Lung (tissue), 12 donors: Measurements from ENCODE around the gene TMEM147. TPM values are rescaled to one million over a fixed set of nuclear protein-coding genes. Genes with fewer than 3 reads are reported as not detected.

Experiments
- ATAC-seq: fragments of 200-7000 bp; cut with Tn5 transposase; one replicate; pipeline ENCODE4 v1.9.1; 2020; ENCODE audit warnings: moderate number of reproducible peaks; ENCODE audit not compliant: insufficient read depth, low FRiP score
- DNase-seq, 3 donors: peaks; one replicate each; pipeline ENCODE4 v3.0.0-alpha.2; 2013 to 2017
- H3K27ac ChIP-seq, 2 donors: one replicate each; pipeline ENCODE4 v1.5.1; 2013; ENCODE audit warnings: mild to moderate bottlenecking in 2 of 2, moderate library complexity in 2 of 2, control low read depth in 1 of 2, inconsistent platforms in 1 of 2, low read depth in 1 of 2, low read length in 1 of 2
- H3K27me3 ChIP-seq, 3 donors: one replicate each; pipeline ENCODE4 v1.5.1; 2013; ENCODE audit warnings: low read length in 2 of 3; ENCODE audit not compliant: control insufficient read depth in 3 of 3, insufficient read depth in 3 of 3
- H3K36me3 ChIP-seq, 4 donors: one replicate each; pipeline ENCODE4 v1.5.1; 2013; ENCODE audit warnings: low read length in 4 of 4, mild to moderate bottlenecking in 1 of 4, moderate library complexity in 1 of 4; ENCODE audit not compliant: control insufficient read depth in 4 of 4, insufficient read depth in 4 of 4
- H3K4me1 ChIP-seq, 5 donors: one replicate each; pipeline ENCODE4 v1.5.1; 2013; ENCODE audit warnings: low read length in 5 of 5, mild to moderate bottlenecking in 2 of 5, moderate library complexity in 1 of 5; ENCODE audit not compliant: control insufficient read depth in 5 of 5, insufficient read depth in 5 of 5
- H3K4me3 ChIP-seq: one replicate; pipeline ENCODE4 v1.5.1; 2013; ENCODE audit warnings: mild to moderate bottlenecking, control low read depth, moderate library complexity
- H3K9ac ChIP-seq, 2 donors: one replicate each; pipeline ENCODE4 v1.5.1; 2013; ENCODE audit warnings: low read length in 2 of 2, control low read depth in 1 of 2; ENCODE audit not compliant: insufficient read depth in 1 of 2
- H3K9me3 ChIP-seq, 4 donors: one replicate each; pipeline ENCODE4 v1.5.1; 2013; ENCODE audit warnings: low read length in 3 of 4, mild to moderate bottlenecking in 1 of 4, moderate library complexity in 1 of 4; ENCODE audit not compliant: control insufficient read depth in 4 of 4, insufficient read depth in 3 of 4
- WGBS, 2 donors: extraction: QIAGEN DNeasy Blood & Tissue Kit; methylation state at CpG; one replicate each; pipeline ENCODE4 v1.1.7; 2013; 5-methylcytosine and 5-hydroxymethylcytosine counted together
- polyA plus RNA-seq, 2 donors: library from polyadenylated mRNA; stranded (reverse); fragments of 200-250 nt; gene quantifications; one replicate each; pipeline ENCODE4 v1.2.1, GENCODE V29; 2013
- total RNA-seq, 2 donors: library from RNA; depleted of rRNA in 1 of 2; stranded (reverse); fragments of >200 nt in 1 of 2; gene quantifications; one replicate each; pipeline ENCODE4 v1.2.1, GENCODE V29; 2014 to 2021
- TF ChIP-seq, protein P1 (sequence below): IDR thresholded peaks from 2 replicates; pipeline ENCODE4 v1.5.1; 2012; ENCODE audit warnings: mild to moderate bottlenecking; ENCODE audit errors: control extremely low read depth, extremely low read depth
- donor health status: control.
- donor health status: control.
- donor health status: Bipolar disorder and iron deficiency.
- donor health status: healthy.
- donor health status: DM: yes; HTN: yes; CAD: no.

Gene TMEM147
- total and polyA plus RNA-seq, 4 donors = 39.0 to 167 (median 124) TPM

DNA sequence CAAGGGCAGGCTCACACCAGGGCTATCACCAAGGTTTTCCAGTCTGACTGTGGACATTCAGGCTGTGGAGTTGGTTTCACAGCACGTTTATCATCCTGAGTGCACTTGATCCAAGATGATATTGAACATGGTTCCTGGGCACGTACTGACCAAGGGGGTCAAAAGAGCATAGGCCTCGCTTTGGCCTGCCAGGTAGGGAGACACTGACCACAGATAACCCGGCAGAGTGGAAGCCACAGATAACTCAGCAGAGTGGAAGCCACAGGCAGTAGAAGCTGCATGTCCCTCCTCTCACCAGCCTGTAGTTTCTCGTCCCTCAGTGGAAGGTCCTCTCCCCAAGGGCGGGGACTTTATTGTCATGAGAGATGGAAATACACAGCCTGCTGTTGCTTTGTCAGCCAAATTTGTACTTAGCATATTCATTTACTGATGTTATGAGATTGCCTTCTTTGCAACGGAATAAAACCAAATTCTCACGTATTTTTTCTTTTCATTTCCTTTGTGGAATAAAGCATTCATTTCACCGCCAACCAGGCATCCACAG lies 46.4 kb upstream of the TMEM147 start:
- peaks cover 0 to 4% (median 0%) of the 10 kb centered on the region in 4 donors for H3K36me3 ChIP-seq
- H3K9me3 ChIP-seq = no peaks in the 10 kb centered on the region
- no peak overlapping the region for H3K9ac ChIP-seq
- WGBS, 2 donors = 81 to 84% methylated on average over 9 of the region's 9 CpGs
- peaks cover 0 to 5% (median 0%) of the 10 kb centered on the region in 5 donors for H3K4me1 ChIP-seq
- H3K4me3 ChIP-seq = no peak overlapping the region
- no peak overlapping the region for H3K27ac ChIP-seq
- ATAC-seq (no peak), DNase-seq (no peak)
- H3K27me3 ChIP-seq = no peaks in the 10 kb centered on the region
- TF ChIP-seq, protein P1, sequence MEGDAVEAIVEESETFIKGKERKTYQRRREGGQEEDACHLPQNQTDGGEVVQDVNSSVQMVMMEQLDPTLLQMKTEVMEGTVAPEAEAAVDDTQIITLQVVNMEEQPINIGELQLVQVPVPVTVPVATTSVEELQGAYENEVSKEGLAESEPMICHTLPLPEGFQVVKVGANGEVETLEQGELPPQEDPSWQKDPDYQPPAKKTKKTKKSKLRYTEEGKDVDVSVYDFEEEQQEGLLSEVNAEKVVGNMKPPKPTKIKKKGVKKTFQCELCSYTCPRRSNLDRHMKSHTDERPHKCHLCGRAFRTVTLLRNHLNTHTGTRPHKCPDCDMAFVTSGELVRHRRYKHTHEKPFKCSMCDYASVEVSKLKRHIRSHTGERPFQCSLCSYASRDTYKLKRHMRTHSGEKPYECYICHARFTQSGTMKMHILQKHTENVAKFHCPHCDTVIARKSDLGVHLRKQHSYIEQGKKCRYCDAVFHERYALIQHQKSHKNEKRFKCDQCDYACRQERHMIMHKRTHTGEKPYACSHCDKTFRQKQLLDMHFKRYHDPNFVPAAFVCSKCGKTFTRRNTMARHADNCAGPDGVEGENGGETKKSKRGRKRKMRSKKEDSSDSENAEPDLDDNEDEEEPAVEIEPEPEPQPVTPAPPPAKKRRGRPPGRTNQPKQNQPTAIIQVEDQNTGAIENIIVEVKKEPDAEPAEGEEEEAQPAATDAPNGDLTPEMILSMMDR = no peak

DNA sequence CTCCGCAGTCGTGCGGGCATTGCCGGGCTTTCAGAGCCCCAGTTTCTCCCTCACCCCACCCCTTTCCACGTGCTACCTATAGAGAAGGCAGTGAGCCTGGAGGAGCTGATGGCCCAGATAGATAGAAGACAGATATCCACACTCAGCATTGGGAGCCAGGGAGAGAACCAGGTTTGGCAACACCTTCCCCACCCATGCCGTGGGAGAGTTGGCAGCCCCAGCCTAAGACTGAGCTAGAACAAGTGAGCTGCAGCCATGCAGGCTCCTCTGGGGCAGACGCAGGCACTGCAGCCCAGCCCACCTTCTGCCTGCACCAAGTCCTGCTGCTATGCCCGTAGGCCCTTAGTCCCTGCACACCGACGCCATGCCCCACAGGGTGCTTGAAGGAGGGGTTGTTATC lies 44.8 kb upstream of the TMEM147 start:
- no peak overlapping the region for H3K27ac ChIP-seq
- no peak for ATAC-seq
- WGBS, 2 donors = 91 to 93% methylated on average over 10 of the region's 10 CpGs
- DNase-seq = no peak
- TF ChIP-seq, protein P1 = no peak
- H3K36me3 ChIP-seq = peaks cover 0 to 4% (median 0%) of the 10 kb centered on the region in 4 donors
- no peak overlapping the region for H3K4me3 ChIP-seq
- no peaks in the 10 kb centered on the region for H3K9me3 ChIP-seq
- no peak overlapping the region for H3K9ac ChIP-seq
- no peaks in the 10 kb centered on the region for H3K27me3 ChIP-seq
- peaks cover 0 to under 1% (median 0%) of the 10 kb centered on the region in 5 donors for H3K4me1 ChIP-seq

- peaks cover 0 to 2% (median 0%) of the 10 kb centered on the region in 3 donors for H3K27me3 ChIP-seq
- 82 to 92% methylated on average over 15 of the region's 15 CpGs for WGBS, 2 donors
- ATAC-seq (no peak), DNase-seq (no peak)
- H3K36me3 ChIP-seq = peaks cover 0 to 4% (median 0%) of the 10 kb centered on the region in 4 donors
- no peaks in the 10 kb centered on the region for H3K9me3 ChIP-seq
- H3K4me3 ChIP-seq = no peak overlapping the region
- no peak overlapping the region for H3K9ac ChIP-seq
- TF ChIP-seq, protein P1 = no peak
- no peak overlapping the region for H3K27ac ChIP-seq
- no peaks in the 10 kb centered on the region for H3K4me1 ChIP-seq
These were observed 43.7 kb upstream of the TMEM147 start for GRCh38 chr19:35501684-35502083.

DNA sequence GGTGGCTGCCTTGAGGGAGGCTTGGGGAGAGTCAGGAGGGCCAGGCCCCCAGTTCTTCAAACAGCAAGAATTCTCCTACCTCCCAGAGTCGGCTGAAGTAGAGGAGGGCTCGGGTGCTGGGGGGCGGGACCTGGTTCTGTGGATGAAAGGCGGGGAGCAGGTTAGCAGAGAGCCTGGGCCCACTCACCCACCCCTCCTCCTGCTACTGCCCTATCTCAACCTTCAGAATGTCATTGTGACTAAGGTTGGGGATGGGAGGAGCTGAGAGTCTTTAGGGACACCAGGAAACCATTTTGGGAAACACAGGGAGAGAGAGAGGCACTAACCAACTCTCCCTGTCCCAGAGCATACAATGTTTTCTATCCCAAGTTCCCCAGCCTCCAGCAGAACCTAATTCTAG lies 42.7 kb upstream of the TMEM147 start:
- ATAC-seq = no peak
- WGBS, 2 donors = 86 to 94% methylated on average over 4 of the region's 4 CpGs
- no peak overlapping the region for H3K9ac ChIP-seq

More for the DNA sequence above, 42.7 kb upstream of the TMEM147 start:
- no peak for DNase-seq
- Histone ChIP-seq H3K4me3 (no peak overlapping the region), H3K27ac (no peak overlapping the region), H3K27me3 (peaks cover 0 to 2% (median 0%) of the 10 kb centered on the region in 3 donors), H3K36me3 (peaks cover 0 to 4% (median 0%) of the 10 kb centered on the region in 4 donors), H3K4me1 (no peaks in the 10 kb centered on the region), H3K9me3 (no peaks in the 10 kb centered on the region)
- TF ChIP-seq, protein P1 = no peak
